H1 (cell line): ENCODE data around the gene ARHGAP26.

Experiments
- CTCF ChIP-seq, 3 experiments: IDR thresholded peaks; 1 replicate in 2 of 3; 2 replicates in 1 of 3; pipeline versions ENCODE4 v1.5.1 to v1.6.1; 2011; ENCODE audit warnings: low read length in 3 of 3, mild to moderate bottlenecking in 3 of 3, inconsistent platforms in 2 of 3, low read depth in 1 of 3, moderate library complexity in 1 of 3; ENCODE audit not compliant: insufficient read depth in 1 of 3; ENCODE audit errors: control extremely low read depth in 1 of 3
- KDM5A ChIP-seq: fragments of 200-600 bp; IDR thresholded peaks from 2 replicates; pipeline ENCODE4 v1.7.1; 2012; ENCODE audit warnings: mild to moderate bottlenecking, low read length, inconsistent platforms, mixed read lengths

- TF ChIP-seq CTCF (IDR thresholded peaks at IDR 0.05; ENCODE audit: control extremely low read depth in 1 of 3, insufficient read depth in 1 of 3, low read depth in 1 of 3, low read length in 3 of 3): no peak
- no peak for TF ChIP-seq KDM5A
Observed at GRCh38 chr5:143113461-143113860, 343.3 kb downstream of the ARHGAP26 start.
